GM12873 (cell line): ENCODE data around the gene NET1.

Experiments
- TF ChIP-seq, protein P1 (sequence below): IDR thresholded peaks from 2 replicates; pipeline ENCODE4 v1.5.1; 2012; ENCODE audit warnings: low read depth, mild to moderate bottlenecking, moderate library complexity, low read length, control low read depth; ENCODE audit not compliant: insufficient read depth; ENCODE audit errors: missing control alignments

NET1 gene

DNA sequence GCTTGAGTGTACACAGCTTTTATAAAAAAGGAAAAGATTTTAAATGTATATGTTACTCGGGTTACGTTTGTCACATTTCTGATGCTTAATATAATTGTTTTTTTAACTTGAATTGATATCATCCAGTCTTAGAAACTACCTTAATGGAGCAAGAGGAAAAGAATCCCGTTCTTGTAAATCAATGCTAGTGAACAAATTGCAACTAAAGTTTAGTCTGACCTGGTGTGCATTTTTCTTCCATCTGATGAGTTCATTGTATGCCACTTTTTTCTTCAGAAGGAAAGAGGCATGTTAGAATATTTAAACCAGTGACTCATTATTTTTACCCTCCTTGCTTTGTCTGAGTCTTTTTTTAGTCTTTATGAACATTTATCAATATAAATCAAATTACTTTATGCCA is 34.7 kb downstream of the NET1 start:
- TF ChIP-seq, protein P1, sequence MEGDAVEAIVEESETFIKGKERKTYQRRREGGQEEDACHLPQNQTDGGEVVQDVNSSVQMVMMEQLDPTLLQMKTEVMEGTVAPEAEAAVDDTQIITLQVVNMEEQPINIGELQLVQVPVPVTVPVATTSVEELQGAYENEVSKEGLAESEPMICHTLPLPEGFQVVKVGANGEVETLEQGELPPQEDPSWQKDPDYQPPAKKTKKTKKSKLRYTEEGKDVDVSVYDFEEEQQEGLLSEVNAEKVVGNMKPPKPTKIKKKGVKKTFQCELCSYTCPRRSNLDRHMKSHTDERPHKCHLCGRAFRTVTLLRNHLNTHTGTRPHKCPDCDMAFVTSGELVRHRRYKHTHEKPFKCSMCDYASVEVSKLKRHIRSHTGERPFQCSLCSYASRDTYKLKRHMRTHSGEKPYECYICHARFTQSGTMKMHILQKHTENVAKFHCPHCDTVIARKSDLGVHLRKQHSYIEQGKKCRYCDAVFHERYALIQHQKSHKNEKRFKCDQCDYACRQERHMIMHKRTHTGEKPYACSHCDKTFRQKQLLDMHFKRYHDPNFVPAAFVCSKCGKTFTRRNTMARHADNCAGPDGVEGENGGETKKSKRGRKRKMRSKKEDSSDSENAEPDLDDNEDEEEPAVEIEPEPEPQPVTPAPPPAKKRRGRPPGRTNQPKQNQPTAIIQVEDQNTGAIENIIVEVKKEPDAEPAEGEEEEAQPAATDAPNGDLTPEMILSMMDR: no peak

GRCh38 chr10:5447611-5448071 is 35.3 kb downstream of the NET1 start:
- TF ChIP-seq, protein P1: no peak

GRCh38 chr10:5448333-5449001 is 36.1 kb downstream of the NET1 start:
- TF ChIP-seq, protein P1: no peak

- TF ChIP-seq, protein P1: no peak
Observed at GRCh38 chr10:5449227-5449626, 36.9 kb downstream of the NET1 start.

- TF ChIP-seq, protein P1: no peak
Observed at GRCh38 chr10:5449823-5450222, 37.5 kb downstream of the NET1 start.

- TF ChIP-seq, protein P1: no peak
Observed at GRCh38 chr10:5450605-5451384, 38.4 kb downstream of the NET1 start.

- TF ChIP-seq, protein P1: no peak
Observed at GRCh38 chr10:5453749-5454489, 41.6 kb downstream of the NET1 start.
